Measurements from ENCODE around the gene OXSR1.
A peak's percentile ranks its signal among the peaks of the same experiment; 100 is the strongest.
"Not testable (repeated sequence)": the region's sequence is repeated elsewhere in the genome, so short reads cannot be mapped to it uniquely, and the experiment has no call there.

The OXSR1 gene

DNA sequence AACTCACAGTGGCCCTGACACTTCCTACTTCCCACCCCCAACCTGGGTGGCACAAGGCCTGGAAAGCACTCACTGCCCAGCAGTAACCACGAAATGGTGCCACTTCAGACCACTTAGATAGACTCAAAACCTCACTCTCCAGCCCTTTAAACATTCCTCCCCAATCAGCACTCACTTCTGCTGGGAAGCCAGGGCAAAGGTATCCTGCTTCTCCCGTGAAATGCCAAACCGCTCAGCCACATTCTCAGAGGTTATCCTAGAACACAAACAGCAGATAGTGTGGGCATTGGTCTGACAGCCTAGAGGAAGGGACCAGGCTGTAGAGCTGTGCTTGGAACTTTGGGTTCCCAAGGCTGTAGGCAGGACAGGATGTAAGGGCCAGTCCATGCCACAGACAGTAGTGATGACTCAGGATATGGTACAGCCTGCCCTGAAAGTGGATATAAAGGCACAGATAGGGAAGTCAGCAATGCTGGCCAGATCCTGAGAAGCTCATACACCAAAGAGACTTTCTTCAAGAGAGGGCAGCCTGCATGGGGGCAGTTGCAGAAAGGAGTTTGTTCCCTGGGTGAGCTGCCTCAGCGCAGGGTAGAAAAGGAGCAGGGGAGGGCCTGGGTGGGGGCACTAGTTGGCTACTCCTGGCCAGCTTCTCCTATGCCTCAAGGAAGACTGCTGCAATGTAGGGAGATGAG is 37.6 kb upstream of the OXSR1 start:
- no peak for DNase-seq (ENCODE audit: low read depth in 3 of 3)

DNA sequence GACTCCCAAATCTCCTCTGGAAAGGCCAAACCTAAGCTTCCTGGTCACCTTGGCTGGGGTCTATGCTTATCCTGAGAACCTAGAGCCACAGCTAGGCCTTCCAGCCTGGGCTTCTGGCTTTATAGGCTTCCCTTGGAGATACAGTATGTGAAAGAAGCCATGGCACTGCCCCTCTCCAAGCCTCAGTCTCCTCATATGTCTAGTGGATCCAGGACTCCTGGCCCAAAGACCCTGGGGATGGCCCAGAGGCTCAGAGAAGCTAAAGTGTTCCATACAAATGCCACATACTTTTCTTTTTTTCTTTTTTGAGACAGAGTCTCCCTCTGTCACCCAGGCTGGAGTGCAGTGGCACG is 37.1 kb upstream of the OXSR1 start:
- no peak for DNase-seq (ENCODE audit: low read depth in 3 of 3)

DNA sequence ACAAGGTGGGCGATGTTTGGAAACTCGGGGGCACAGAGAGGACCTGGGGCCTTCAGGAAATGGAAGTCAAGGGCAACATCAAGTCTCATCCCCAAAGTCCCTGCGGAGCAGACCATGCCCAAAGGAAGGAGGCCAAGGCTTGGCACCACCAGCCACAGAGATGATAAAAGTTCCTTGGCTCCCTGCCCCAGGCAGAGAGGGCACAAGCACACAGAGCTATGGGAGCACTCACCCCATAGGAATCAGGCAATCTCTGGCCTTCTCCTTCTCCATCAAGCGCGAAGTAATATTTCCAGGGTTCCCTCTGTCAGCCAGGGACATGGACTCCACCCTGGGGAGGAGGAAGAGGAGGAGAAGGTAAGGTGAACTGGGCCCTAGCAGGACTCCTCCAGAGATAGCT is 36.3 kb upstream of the OXSR1 start:
- no peak for DNase-seq (ENCODE audit: low read depth in 3 of 3)

GRCh38 chr3:38130631-38131065 is 34.7 kb upstream of the OXSR1 start:
- no peak for DNase-seq (ENCODE audit: low read depth in 3 of 3)

DNA sequence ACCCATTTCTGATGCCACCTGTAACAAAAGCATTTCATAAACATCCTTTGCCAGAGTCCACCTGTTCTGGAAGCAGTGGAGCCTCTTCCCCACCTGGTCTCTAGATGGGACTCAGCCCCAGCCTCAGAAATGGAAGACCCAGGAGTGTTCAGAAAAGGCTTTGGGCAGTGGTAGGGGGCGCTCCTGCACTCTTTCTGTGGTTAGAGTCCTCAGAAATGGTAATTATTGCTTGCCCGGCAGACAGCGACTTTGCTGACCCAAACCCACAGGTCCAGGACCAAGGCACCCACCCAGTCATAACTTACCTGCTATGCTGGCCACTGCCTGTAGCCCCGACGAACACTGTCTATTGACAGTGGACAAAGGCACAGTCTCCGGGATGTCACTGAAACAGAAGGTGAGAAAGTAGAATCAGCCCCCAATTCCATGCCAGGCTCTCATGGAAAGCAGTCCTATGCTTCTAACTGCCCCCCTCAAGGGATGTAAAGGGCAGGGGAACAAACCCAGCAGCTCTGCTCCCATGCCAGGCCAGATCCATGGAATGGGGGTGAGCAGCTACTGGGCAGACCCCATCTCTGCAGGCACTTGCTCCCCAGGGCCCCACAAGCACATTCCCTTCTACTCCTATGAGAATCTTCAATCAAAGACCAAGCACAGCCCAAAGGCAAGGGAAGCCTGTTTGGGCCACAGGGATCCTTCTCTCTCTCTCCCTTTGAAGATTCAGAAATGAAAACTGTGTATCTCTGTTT is 33.5 kb upstream of the OXSR1 start:
- no peak for DNase-seq (ENCODE audit: low read depth in 3 of 3)

DNA sequence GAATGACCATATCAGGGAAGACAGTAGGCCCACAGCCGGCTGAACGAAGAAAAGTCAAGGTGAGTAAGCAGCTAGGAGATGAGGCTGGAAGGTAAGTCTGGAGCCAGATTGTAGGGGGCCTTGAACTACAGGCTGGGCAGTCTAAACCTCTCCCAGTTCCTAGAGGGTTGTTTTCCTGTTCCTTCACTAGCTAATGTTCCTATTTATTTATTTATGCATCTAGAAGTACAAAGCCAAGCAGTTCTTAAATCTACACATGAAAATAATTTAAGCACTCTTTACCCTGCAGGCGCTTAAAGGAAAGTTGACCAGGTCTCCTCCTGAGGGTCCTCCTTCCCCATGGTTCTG is 32.2 kb upstream of the OXSR1 start:
- no peak for DNase-seq (ENCODE audit: low read depth in 3 of 3)

- DNase-seq (ENCODE audit: low read depth in 3 of 3): no peak
Measured at GRCh38 chr3:38133557-38134405, 31.6 kb upstream of the OXSR1 start.

DNA sequence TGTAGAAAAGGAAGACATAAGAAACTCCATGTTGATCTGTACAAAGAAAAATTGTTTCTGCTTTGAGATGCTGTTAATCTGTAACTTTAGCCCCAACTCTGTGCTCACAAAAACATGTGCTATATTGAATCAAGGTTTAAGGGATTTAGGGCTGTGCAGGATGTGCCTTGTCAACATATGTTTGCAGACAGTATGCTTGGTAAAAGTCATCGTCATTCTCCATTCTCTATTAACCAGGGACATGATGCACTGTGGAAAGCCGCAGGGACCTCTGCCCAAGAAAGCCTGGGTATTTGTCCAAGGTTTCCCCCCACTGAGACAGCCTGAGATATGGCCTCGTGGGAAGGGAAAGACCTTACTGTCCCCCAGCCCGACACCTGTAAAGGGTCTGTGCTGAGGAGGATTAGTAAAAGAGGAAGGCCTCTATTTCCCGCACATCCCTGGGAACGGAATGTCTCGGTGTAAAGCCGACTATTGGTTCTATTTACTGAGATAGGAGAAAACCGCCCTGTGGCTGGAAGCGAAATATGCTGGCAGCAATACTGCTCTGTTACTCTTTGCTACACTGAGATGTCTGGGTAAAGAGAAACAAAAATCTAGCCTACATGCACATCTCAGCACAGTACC is 30.7 kb upstream of the OXSR1 start:
- not testable (repeated sequence) for DNase-seq (ENCODE audit: low read depth in 3 of 3)

DNA sequence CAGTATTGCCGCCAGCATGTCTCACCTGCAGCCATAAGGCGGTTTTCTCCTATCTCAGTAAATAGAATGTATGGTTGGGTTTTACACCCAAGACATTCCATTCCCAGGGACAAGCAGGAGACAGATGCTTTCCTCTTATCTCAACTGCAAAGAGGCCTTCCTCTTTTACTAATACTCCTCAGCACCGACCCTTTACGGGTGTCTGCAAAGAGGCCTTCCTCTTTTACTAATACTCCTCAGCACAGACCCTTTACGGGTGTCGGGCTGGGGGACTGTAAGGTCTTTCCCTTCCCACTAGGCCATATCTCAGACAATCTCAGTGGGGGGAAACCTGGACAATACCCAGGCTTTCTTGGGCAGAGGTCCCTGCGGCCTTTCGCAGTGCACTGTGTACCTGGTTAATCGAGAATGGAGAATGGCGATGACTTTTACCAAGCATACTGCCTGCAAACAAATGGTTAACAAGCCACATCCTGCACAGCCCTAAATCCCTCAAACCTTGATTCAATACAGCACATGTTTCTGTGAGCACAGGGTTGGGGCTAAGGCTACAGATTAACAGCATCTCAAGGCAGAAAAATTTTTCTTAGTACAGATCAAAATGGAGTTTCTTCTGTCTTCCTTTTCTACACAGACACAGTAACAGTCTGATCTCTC is 29.6 kb upstream of the OXSR1 start:
- not testable (repeated sequence) for DNase-seq (ENCODE audit: low read depth in 3 of 3)

DNA sequence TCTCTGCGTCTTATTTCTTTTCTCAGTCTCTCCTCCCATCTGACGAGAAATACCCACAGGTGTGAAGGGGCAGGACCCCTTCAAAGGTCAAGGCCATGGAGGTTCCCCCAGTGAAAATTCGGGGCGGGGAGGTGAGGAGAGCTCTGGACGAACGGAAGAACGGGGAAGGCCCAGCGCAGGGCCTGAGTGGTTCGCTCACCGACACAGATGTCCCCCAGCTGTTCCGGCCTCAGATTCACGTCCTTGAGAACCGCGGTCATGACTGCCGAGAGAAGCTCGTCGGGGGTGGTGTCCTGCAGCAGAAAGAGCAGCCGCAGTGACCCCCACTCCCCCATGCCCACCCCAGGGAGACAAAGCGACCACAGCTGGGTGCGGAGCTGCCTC is 29.0 kb upstream of the OXSR1 start:
- no peak for DNase-seq (ENCODE audit: low read depth in 3 of 3)

GRCh38 chr3:38136777-38137614 is 28.3 kb upstream of the OXSR1 start, which contains the start of gene ACAA1:
Gene ACAA1 (minus strand): TSS chr3:38137127. CDS start chr3:38137035, 92 bp downstream.
- DNase-seq (ENCODE audit: low read depth in 3 of 3): peak; percentile 96 to 99 (median 96)

DNA sequence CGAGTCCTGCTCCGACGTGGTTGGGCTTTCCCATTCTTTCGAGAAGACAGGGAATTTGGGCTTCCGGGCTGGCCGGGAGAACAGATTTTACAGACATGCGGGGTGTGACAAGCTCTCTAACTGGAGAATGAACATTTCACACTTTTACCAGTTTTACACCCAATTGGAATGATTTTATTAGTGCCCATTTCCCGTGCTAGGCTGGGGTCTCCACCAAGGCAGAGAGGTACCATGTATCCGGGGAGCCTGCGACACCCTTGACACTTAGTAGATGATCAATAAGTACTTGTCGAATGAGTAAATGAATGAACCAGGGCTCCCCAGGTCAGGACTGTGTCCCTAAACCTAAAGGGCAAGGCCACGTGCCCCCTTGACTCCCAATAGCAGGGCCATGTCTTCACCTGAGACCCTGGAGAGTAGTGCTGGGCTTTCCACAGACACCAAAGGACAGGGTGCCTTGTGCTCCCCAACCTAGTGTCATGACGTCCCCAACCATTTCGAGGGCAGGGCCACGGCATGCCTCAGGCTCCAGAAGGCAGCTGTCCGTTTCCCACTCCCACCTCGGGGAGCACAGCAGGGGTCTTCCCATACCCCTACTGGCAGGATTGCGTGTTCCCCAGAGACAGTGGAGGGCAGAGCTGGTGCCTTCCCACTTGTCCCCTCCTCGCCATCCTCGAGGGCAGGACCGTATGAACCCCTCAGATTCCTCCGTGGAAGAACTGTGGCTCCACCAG is 27.6 kb upstream of the OXSR1 start:
- DNase-seq (ENCODE audit: low read depth in 3 of 3): no peak

GRCh38 chr3:38138349-38139190 is 26.8 kb upstream of the OXSR1 start, which contains the start of gene MYD88:
Gene MYD88 (plus strand): TSS chr3:38138661. CDS start chr3:38138701, 40 bp downstream.
- peak; percentile 63 to 84 (median 70) for DNase-seq (ENCODE audit: low read depth in 3 of 3)

DNA sequence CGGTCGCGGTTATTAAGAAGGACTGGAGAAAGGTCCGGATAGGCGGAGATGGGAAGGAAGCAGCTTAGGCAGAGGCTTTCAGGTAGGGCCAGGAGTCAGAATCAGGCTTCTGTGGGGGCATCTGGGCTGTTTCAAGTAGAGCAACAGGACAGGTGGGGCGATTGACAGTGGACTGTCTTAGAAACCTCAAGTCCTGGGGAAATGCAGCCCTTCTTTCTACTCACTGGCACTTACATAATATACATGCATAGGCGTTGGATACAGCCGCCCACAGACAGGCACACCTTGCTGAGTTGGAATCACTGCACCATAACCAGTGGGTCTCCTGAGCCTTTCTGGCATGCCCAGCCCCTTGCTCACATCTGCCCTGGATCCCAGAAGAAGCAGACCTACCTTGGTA is 26.1 kb upstream of the OXSR1 start:
- no peak for DNase-seq (ENCODE audit: low read depth in 3 of 3)

DNA sequence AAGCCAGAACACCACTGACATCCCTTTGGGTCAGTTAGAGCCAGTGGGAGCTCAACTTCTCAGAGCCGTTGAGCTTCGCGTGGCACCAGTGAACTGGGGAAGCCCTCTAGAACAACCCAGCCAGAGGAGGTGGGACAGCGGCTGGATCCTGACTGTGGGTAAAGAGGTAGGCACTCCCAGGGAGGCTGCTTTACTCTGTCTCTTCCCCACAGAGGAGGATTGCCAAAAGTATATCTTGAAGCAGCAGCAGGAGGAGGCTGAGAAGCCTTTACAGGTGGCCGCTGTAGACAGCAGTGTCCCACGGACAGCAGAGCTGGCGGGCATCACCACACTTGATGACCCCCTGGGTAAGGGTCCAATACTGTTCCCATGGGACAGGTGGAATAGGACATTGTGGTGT is 25.7 kb upstream of the OXSR1 start:
- no peak for DNase-seq (ENCODE audit: low read depth in 3 of 3)

GRCh38 chr3:38140326-38141172 is 24.8 kb upstream of the OXSR1 start:
- DNase-seq (ENCODE audit: low read depth in 3 of 3): no peak

GRCh38 chr3:38141173-38141951 is 24.0 kb upstream of the OXSR1 start:
- DNase-seq (ENCODE audit: low read depth in 3 of 3): no peak

Measured in stimulated activated CD4-positive, alpha-beta T cell treated with anti-CD3 and anti-CD28 coated beads, TNF-alpha, amount 100 ng/mL, for 24 hours (primary cell).